ENCODE measurements around the gene HS3ST3A1.

Gene HS3ST3A1

DNA sequence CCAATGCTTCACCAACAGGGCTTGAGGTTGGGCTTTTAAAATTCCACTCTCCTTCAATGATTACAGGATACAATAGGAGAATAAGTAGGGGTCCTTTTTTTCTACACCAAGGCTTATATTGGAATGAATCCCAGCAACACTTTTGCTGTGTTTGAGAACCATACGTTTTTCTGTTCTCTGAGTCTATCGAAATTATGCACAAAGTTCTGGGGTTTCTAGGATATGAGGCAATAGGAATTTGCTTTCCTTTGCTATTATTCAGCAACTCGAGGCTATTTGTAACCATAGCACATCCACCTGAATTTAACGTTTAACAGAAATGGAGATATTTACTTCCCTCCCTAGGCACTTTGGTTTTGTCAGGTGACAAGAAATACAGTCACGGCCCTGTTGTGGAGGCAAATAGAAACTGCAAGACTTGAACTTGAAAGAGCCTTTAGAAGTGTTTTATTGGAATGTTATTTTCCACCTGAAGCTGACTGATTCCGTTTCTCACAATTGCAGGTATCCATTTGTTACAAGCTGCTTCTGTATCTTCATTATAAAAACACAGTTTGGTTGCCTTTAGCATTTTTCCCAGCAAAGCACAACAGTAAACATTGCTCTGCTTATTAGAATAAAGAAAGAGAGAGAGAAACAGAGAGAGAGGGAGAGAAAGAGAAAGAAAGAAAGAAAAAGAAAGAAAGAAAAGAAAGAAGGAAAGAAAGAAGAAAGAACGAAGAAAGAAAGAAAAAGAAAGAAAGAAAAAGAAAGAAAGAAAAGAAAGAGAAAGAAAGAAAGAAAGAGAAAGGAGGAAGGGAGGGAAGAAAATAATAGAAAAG is 109.6 kb downstream of the HS3ST3A1 start:
- no peak for TF ChIP-seq ZNF274 (IDR thresholded peaks at IDR 0.05; ENCODE audit: low read depth, low read length)
- H3K4me3 ChIP-seq (ENCODE audit: low read length): no peak overlapping the region

DNA sequence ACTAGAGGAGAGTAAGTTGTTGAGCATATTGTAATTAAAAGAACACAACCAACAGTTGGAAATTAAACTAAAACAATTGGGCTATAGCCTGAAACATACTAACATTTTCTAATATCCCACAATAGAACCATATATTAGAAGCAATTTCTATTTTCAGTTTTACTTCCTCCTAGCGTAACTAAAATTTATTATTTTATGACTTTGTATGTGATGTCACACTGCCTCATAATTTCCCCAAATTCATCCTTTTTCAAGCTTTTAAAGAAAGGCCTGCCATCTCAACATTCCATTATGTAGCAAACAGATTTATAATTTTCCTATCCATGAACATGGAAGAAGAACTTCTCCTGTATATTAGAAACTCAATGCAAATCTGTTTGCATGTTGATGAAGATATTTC is 110.2 kb downstream of the HS3ST3A1 start:
- H3K4me3 ChIP-seq (ENCODE audit: low read length): no peak overlapping the region
- no peak for TF ChIP-seq ZNF274 (IDR thresholded peaks at IDR 0.05; ENCODE audit: low read depth, low read length)

DNA sequence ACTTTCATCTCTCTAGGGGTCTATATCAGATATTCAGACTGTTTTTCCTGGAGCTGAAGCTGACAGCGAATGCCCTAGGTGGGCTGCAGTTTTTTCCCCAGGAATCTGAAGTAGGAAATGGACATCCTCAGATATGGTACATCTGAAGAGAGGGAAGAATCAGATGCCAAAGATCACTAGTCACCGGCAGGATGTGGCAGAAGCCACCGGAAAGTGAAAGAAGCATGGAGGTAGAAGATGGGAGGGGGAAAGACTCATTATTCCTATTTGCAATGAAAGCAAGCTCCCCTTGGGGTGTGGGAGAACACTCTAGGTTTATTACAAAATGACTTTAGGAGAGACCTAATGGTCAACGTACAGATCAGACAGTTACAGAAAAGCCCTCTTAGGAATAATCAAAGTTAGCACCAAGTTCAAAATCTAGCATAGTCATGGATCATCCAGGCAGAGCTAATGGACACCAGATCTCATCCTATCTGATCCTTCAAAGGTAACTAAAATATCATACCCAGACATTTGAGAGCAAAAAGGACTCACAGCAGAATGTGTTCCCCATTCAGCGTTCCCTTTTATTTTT is 110.7 kb downstream of the HS3ST3A1 start:
- TF ChIP-seq ZNF274 (IDR thresholded peaks at IDR 0.05; ENCODE audit: low read depth, low read length): no peak
- H3K4me3 ChIP-seq (ENCODE audit: low read length): no peak overlapping the region

DNA sequence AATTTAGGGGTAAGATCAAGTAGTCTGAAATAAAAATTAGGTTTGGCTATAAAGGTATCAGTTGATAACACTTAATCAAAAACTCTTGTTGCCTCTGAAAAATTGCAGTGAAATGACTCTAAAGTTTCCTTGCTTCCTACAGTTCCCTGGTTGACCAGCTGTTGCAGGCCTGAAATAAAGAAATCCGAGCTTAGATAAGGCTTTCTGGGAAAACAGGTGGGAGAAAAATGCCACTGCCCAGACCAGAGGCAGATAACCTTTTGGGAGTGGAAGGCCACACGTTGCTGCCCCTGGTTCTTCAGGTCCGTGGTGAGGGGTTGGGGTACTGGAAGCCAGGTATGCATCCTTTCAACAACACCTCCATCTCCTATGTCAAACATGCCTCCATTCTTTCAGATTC is 111.3 kb downstream of the HS3ST3A1 start:
- TF ChIP-seq ZNF274 (IDR thresholded peaks at IDR 0.05; ENCODE audit: low read depth, low read length): no peak
- H3K4me3 ChIP-seq (ENCODE audit: low read length): no peak overlapping the region

DNA sequence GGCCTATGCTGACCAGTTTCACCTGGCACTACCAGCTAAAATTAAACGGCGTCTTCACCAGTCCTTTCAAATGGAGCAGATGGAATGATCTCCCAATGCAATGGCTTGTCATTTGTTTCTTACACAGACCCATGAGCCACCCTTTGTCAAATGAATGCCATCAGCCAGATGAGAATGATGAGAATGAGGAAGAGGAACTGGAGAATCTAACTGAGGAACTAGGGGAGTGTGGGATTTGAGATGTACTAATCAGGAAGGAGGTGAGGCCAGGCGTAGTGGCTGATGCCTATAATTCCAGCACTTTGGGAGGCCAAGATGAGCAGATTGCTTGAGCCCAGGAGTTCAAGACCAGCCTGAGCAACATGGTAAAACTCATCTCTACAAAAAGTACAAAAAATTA is 116.4 kb downstream of the HS3ST3A1 start:
- no peak for TF ChIP-seq ZNF274 (IDR thresholded peaks at IDR 0.05; ENCODE audit: low read depth, low read length)
- H3K4me3 ChIP-seq (ENCODE audit: low read length): no peak overlapping the region

DNA sequence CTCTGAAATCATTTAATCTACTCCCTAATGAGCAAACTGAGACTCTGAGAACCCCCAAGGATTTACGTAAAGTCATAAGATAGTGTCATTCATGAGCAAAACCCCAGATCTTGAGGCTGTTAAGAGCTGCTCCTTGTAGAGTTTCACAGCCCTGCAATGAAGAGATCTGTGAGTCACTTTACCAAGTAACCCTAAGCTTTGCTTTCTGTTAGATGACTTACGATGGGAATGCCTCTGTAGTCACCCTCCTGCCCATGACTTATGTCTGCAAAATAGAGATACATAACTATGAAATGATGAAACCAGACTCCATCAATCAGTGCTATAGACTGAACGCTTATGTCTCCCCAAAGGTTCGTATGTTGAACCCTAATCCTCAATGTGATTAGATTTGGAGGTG is 117.7 kb downstream of the HS3ST3A1 start:
- no peak overlapping the region for H3K4me3 ChIP-seq (ENCODE audit: low read length)
- no peak for TF ChIP-seq ZNF274 (IDR thresholded peaks at IDR 0.05; ENCODE audit: low read depth, low read length)

DNA sequence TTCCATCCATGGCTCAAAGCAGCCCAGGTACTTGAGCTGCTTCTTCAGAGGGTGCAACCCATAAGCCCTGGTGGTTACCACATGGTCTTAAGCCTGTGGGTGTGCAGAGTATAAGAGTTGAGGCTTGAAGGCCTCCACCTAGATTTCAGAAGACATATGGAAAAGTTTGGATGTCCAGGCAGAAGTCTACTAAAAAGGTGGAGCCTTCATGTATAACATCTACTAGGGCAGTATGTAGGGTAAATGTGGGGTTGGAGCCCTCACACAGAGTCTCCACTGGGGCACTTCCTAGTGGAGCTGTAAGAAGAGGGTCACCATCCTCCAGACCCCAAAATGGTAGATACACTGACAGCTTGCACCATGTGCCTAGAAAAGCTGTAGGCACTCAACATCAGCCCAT is 120.9 kb downstream of the HS3ST3A1 start:
- TF ChIP-seq ZNF274 (IDR thresholded peaks at IDR 0.05; ENCODE audit: low read depth, low read length): no peak
- no peak overlapping the region for H3K4me3 ChIP-seq (ENCODE audit: low read length)

DNA sequence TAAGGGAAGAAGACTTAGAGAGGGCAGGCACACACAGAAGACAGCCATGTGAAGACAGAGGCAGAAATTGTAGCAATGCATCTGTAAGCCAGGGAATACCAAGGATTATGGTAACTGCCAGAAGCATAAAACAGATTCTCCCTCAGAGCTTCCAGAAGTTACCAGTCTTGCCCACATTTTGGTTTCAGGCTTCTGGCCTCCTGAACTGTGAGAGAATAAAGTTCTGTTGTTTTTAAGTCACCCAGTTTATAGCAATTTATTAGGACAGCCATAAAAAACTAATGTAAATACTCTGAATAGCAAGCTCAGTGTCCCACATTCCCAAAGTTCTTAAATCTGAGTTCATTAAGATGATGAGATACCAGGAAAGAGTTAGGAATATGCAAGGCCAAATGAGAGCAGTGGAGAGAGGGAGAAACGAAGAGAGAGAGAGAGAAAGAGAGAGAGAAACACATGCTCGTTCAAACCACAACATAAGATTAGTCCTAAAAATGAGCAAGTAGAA is 123.4 kb downstream of the HS3ST3A1 start:
- H3K4me3 ChIP-seq (ENCODE audit: low read length): no peak overlapping the region
- no peak for TF ChIP-seq ZNF274 (IDR thresholded peaks at IDR 0.05; ENCODE audit: low read depth, low read length)

DNA sequence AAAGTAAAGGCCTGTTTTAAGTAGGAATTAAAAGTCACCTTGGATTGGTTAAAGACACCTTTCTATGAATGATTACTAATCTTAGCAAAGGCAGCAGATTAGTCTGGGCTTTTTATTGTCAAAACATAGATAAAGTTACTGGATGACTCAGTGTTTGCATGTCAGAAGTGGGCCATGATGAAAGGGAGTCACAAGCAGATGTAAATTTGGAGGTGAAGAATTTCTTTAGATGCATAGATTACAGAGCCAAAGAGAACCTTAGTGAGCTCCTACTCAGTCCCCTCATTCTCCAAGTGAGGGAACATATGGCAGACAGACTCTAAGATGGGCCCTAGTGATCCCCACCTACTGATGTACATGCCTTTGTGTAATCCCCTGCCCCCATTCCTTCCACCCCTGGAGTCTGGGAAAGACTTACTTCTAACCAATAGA is 124.5 kb downstream of the HS3ST3A1 start:
- H3K4me3 ChIP-seq (ENCODE audit: low read length): no peak overlapping the region
- TF ChIP-seq ZNF274 (IDR thresholded peaks at IDR 0.05; ENCODE audit: low read depth, low read length): no peak

DNA sequence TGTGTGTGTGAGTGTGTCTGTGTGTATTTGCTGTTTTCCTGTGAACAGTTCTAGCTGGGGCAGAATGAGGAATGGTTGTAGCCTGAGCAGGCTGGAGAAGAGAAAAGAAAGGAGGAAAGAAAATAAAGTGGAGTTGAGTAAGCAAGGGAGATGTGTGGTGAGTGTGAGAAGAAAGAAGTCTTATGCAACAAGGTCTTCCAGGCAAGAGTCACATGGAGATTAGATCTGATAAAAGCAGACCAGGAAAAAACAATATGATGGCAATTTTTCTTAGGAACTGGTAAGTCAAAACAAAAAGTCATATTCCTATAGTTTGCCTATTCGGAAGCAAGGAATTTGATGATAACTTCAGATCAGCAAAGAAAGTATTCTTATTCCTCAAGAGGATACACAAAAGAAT is 125.0 kb downstream of the HS3ST3A1 start:
- TF ChIP-seq ZNF274 (IDR thresholded peaks at IDR 0.05; ENCODE audit: low read depth, low read length): no peak
- H3K4me3 ChIP-seq (ENCODE audit: low read length): no peak overlapping the region

DNA sequence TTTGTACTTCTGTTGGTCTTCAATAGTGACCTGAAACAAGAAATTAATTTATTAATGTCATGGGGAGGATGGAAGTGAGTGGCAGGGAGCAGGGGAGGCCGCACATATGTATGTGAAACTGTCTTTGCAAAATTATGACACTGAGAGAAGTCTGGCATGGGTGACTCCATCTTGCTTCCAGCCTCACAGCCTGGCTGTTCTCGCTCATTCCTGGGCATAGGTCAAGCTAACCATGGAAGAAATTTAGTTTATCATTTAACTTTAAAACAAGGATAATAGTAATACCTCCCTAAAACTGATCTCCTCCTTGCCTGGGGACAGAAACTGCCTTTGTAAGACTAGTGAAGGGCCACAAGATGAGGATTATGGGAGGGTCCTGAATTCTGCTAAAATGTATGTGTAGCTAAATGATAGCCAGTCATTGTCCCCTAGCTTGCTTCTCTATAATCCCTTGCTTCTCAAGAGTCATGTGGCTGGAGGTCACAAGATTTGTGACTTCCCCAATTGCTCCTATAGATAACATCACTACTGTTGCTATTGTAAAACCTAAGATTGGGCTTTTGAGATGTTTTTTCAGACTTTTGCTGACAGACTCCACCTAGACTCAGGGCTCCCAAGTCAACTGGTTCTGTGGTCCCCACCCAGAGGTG is 126.0 kb downstream of the HS3ST3A1 start:
- no peak for TF ChIP-seq ZNF274 (IDR thresholded peaks at IDR 0.05; ENCODE audit: low read depth, low read length)
- no peak overlapping the region for H3K4me3 ChIP-seq (ENCODE audit: low read length)

DNA sequence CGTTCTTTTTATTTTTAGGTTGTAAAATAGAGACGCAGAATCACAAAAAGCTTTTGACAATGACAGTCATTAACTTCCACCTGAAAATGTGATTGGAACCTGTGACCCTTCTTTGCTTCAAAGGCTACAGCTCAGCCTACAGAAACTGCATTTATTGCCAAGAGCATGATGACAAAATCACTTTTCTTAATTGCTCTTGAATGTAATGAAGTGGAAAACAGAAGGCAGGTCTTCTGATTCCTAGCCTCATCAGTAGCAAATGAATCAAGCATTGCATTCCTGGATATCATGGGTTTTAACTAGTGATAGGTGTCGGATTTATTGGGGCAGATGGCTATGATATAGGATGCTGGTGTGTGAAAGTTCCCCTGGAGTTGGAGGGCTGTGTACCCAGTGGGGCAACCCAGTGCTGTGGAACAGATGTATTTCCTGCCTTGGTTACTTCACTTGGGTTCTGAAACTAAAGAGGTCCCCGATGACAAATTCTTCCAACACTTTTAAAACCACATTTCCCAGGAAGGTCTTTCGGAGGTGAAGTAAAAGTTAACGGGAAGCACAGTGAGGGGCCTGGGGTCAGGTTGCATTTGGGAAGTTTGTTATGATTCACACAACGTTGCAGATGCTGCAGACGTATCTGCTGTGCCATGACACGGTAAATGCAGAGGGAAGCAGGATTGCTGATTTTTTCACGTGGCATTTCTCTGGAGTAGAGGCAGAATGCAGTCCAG is 127.5 kb downstream of the HS3ST3A1 start:
- no peak overlapping the region for H3K4me3 ChIP-seq (ENCODE audit: low read length)
- TF ChIP-seq ZNF274 (IDR thresholded peaks at IDR 0.05; ENCODE audit: low read depth, low read length): no peak

DNA sequence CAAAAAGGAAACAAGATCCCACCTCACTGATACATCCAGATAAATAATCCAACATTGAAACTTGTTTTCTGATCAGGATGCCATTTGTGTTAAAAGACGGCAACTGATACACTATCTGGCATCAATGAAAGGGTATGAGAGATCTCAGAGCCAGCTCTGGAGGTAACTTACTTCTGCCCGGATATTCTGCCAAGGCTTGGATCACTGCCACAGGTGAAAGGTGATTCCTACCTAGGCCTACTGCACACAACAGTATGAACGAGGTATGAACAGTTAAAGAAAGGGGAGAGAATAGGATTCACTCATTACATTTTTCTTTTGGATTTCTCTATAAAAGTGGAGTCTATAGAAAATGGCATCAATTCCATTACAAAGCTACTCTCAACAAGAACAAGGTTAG is 136.1 kb downstream of the HS3ST3A1 start:
- TF ChIP-seq ZNF274 (IDR thresholded peaks at IDR 0.05; ENCODE audit: low read depth, low read length): no peak
- H3K4me3 ChIP-seq (ENCODE audit: low read length): no peak overlapping the region

DNA sequence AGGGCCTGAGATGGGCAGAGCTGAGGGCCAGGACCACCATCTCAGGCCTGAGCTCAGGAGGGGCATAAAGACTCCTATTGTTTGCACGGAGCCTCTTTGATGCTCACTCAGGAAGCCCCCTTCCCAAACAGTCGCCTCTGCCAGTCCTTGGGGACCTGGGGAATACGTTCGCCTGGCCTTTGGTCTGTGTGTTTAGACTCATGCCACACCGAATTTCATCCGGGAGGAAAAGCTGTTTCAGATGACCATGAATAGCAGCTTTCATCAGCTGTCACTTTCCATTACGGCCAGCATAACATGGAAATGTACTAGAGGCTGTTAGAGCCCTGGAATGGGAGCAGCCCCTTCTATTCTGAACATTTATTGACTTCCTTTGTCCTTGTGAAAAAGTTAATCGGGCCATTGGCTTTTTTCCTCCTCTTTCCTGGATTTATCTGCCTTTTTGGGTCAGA is 139.0 kb downstream of the HS3ST3A1 start:
- no peak for TF ChIP-seq ZNF274 (IDR thresholded peaks at IDR 0.05; ENCODE audit: low read depth, low read length)
- no peak overlapping the region for H3K4me3 ChIP-seq (ENCODE audit: low read length)
